ENCODE measurements around the gene HPCAL1.

Gene HPCAL1

DNA sequence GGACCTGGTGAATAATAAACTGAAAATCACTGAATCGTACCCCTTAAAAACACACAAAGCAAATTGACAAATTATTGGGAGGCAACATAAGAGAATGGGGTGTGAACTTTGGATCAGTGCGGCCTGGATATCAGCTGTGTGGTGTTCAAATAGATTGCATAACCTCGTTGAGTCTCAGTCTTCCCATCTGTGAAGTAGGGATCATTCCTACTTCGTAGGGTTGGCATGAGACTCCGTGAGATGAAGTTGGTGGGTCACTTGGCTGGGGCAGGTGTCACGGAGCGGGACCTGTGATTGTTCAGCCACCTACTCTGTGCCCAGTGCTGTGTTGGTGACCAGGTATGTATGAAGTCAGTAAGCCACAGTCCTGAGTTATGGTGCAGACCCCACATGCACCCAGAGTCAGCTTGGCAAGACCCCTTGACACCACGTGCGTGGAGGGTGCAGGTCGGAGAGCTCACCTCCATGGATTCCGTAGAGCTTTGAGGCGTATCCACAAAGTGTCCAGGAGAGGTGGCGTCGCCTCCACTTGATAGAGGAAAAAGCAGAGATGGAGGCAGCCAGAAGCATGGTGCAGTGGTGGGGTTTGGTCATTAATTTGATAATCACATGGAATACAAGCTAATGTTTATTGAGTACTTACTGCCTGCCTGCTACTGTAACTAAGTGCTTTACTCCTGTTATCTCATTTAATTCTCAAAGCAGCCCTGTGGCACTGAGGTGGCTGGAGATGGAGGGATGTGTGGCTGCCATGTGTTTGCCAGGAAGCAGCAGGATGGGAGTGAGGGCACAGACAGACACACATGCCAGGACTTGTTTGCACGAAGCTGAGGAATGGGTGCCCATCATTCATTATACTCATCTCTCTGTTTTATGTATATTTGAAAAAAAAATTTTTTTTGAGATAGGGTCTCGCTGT lies 35.8 kb downstream of the HPCAL1 start:
- no peak for DNase-seq

DNA sequence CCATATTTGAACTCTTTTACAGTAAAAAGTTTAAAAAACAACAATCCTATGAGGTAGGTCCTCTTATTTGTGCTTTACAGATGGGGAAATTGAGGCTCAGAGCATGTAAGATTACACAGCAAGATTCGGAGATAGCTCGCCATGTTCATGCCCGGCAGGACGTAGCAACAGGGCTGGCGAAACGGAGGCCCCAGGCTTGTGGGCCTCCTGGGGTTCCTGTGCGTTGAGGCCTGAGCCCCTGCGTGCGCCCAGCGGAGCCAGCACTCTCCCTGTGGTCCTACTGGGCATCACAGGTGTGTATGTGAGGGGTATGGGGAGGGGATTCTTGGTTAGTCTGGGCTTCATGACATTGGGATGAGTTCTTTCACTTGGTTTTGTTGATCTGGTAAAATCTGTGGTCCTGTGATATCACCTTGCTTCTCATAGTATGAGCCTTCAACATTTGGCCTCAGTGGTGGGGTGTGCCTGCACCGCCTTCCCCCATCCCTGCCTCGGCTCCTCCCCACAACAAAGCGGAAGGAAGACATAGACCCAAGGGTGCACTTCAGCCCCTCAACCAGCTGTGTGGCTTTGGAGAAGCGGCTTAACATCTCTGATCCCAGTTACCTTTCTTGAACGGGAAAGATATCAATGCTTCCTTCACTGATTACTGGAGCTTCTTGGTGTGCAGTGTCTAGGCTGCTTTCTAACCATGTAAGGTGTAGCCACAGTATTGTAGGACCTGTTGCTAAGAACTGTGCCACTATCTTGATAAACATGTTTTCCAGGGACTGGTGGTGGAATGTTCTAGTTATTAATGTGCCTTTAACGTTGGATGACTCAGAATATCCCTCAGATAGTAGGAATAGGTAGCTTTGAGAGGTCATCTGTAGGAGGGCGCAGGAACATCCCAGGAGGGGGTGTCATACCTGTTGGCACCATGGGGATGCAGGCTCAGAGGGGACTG lies 37.2 kb downstream of the HPCAL1 start:
- DNase-seq: no peak

DNA sequence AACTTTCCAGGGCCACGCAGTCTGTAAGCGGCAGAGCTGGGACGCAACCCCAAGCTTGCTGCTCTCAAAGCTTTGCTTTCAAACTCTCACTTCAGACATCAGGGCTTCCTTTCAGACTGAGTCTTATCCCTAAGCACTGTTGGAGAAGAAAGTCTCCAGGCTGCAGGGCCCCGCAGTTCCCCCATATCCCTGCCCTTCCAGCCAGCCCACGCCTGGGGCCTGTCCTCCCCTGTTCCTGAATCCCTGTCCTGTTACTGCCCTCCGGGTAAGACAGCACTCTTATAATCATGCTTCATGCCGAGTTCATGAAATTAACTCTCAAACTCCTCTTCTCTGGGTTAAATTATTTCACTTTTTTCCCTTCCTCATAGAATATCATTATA lies 37.9 kb downstream of the HPCAL1 start:
- DNase-seq: no peak

DNA sequence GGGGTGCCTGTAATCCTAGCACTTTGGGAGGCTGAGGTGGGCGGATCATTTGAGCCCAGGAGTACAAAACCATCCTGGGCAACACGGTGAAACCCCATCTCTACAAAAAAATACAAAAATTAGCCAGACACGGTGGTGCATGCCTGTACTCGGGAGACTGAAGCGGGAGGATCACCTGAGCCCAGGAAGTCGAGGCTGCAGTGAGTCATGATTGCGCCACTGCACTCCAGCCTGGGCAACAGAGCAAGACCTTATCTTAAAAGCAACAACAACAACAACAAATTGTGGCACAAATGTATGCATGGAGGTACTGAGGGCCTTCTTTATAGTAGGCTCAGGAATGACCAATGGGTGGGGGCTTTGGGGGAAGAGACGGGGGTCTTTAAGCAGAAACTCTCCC lies 38.5 kb downstream of the HPCAL1 start:
- DNase-seq: no peak

DNA sequence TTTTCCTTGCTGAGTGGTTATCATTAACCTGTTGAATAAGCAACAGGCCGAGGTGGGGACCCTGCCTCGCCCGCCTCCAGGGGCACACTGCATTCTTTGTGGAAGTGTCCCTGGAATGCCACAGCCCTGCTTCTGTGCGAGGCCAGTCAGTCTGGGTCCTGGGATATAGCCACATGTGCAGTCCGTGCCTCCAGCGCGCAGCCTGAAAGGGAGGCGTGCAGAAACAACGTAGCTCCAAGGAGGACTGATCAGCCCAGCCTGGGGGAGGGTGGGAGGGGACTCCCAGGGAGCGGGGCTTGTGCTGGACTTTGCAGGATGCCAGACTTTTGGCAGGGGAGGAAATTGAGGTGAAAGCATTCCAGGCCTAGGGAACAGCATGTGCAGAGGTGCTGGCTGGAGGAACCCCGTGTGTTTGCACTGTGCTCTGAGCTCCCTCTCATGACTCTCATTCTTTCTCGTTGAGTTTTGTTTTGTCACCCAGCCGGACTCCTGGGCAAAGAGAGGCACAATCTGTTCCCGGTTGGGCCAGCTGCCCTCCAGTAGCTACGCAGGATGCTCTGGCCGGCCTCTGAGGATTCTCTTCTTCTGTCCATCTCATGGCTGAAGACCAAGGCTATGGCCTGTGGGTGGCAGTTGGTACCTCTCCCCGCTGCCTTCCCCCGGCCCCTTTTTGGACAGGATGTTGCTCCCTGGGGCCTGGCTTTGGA lies 39.7 kb downstream of the HPCAL1 start:
- no peak for DNase-seq

DNA sequence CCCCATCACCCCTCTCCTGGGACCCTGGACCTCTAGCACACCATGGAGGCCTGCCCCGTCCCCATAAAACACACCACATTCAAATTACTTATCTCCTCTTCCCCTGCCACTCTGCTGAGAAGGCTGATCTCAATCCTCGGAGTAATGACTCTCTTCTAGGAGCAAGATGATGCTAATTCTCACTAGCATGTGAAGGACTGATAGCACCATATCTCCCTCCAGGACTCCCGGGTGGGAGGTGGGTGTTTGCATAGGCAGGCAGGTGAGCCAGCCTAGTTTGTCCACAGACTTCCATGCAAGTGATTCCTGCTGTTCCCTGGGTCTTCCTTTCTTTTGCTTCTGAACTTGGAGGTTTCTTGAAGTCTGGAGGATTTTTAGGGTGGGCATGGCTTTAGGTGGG lies 40.5 kb downstream of the HPCAL1 start:
- no peak for DNase-seq

DNA sequence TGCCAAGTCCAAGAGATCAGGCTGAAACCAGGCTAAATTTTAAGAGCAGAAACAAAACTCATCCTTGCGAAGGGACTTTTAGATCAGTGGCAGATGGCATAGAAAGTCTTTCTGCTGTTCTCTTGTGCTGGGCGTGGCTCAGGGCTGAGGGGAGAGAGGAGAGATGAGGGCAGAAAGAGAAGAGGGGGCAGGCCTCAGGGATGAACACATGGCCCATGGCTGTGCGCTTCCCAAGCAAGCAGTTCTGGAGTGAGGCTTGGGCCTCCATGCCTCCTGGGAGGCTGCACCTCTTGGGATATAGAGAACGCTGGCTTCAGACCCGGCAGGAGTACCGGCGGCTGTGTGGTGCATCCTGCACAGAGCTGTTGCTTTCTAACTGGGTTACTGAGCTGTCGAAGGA lies 41.0 kb downstream of the HPCAL1 start:
- no peak for DNase-seq

DNA sequence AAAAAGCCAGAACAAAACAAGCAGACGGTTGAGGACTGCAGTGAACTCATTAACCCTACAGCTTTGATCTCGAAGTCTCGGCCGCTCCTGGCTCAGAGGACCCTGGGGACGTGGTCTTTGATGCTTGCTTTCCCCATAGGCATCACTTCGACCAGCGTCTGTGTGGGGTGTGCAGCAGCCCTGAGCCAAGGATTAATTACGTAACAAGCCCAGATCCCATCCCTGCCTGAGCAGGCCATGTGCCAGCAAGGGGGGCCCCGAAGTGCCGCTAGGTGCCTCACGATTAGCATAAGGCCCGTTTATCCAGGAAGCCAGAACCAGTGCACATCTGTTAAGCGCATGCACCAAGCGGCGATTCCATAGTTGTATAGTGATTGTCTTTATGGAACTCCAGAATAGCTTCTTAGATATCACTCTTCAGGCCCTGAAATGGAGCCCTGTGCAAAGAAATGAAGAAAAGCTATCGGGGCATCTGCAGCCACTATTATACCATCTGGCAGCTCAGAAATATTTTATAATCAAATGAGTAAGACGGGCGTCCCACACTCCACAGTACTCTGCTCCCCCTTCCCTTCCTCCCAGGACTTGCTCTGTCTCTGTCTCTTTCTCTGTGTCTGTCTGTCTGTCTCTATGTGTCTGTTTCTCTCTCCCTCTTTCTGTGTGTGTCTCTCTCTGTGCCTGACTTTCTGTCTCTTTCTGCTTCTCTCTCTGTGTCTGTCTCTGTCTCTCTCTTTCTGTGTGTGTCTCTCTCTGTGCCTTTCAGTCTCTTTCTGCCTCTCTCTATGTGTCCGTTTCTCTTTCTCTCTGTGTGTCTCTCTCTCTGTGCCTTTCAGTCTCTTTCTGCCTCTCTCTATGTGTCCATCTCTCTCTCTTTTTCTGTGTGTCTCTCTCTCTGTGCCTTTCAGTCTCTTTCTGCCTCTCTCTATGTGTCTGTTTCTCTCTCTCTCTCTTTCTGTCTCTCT lies 41.7 kb downstream of the HPCAL1 start:
- no peak for DNase-seq

DNA sequence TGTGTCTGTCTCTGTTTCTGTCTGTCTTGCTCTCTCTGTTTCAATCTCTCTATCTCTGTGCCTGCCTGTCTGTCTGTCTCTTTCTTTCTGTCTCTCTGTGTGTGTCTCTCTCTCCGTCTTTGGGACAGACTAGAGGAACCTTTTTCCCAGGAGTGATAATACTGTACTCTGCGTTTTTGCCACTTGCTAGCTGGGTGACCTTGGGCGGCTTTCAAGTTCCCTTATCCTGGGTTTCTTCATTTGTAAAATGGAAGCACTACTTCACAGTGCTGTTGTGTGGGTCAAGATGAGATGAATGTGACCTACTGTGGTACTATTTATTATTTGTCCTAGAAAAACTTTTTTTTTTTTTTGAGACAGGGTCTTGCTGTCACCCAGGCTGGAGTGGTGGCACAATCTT lies 42.4 kb downstream of the HPCAL1 start:
- peak; percentile 42 to 46 (median 44) for DNase-seq

DNA sequence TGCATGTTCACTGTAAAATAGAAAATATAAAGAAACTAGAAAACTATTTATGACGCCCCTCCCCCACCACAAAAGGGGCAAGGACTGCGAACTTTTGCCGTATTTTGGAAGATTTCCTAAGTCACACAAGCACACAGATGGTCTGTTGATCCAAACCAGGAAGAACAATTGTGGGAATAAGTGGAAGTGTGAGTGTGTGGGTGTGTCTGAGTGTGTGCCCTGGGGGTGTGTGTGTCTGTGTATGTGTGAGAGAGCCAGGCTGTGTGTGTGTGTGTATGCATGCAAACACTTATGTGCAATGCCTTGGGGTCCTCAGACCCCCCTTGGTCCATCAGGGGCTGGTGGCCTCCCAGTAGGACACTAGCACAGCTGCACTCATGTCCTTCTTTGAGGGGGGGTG lies 43.1 kb downstream of the HPCAL1 start:
- no peak for DNase-seq

DNA sequence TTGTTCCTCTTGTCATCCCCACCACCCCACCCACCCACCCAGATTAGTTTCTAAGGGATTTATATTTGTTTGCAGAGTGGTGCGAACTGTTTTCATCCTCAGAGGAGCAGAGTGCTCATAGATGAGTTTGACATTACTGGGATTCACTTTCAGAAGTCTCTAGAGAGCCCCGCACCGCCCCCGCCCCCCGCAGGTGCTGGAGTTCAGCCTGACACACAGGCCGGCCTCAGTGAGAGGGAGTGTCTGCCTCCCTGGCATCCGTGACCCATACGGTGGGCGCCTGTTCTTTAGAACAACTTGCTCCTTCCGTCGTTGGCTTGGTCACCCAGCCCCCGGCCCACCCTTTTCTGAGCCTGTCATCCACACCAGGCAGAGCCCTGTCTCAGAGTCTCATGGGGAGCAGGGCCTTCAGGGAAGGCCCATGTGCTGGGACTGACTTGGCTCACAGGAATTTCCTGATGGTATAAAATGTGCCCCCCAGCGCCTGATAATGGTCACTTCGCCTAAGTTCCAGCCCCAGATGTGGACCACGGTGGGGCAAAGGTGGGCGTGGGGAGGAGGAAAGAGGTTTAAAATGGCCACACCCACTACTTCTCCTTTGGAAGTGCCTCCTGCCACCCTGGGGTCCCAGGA lies 44.3 kb downstream of the HPCAL1 start:
- DNase-seq: no peak

DNA sequence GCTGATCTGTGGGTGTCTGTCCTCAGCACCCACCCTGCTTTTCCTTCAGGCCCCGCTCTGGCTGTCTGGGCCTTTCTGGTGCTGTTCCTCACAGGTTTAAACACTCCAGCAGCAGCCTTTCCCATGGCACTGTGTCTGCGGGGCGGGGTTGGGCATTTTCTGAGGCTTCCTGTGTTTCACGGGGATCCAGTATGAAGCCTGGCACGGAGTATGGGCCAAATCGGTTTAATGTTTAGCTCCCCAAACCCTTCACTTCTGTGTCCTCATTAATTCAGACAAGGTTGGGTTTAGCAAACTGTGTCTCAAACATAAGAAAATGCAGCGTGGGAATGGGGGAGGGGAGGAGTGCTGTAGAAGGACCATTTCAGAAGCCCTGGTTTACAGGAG lies 44.9 kb downstream of the HPCAL1 start:
- no peak for DNase-seq

DNA sequence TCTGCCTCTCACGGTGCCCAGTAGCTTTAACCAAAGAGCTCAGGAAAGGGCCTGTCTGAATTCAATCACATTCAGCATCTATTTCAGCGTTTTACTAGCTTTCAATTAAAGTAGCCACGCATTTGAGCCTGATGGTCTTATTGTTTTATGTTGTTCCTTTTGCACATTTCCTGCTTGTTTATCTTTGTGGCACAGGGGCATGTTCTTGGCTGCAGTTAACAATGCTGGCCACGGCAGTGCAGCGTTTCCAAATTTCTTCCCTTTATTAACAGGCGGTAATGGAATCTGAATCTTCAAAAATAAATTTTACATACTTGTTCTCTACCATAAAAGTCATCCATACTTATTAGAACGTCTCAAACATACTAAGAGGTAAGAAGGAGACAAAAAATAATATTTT lies 46.2 kb downstream of the HPCAL1 start:
- DNase-seq: no peak

DNA sequence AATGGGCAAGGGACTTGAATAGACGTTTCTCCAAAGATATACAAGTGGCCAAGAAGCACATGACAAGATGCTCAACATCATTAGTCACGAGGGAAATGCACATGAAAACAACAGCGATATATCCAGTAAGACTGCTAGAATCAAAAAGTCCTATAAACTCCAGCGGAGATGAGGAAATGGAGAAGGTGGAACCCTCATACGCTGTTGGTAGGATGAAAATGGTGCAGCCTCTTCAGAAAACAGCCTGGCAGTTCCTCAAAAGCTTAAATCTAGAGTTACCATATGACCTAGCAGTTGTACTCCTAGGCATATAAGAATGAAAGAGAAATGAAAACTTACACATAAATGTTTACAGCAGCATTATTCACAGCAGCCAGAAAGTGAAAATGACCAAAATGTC lies 48.1 kb downstream of the HPCAL1 start:
- DNase-seq: peak; percentile 81 to 95 (median 84)

DNA sequence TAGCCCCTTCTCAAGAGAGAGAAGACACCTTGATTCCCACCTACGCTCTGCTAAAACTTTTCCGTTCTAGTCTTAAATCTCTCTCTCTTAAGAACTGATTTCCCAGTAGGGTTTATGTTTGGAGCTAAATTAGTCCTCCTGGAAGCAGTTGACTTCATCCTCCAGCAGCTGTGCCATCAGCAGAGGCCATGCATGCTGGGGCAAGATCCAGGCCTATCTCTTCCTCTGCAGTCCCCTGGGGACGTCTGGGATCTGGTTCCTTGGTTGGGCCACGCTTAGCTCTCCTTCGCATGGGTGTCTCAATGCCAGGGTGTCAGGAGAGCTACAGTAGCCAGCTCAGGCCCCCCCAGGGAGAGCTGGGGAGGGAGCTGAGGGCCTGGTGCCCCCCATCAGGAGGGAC lies 49.7 kb downstream of the HPCAL1 start:
- DNase-seq: no peak

DNA sequence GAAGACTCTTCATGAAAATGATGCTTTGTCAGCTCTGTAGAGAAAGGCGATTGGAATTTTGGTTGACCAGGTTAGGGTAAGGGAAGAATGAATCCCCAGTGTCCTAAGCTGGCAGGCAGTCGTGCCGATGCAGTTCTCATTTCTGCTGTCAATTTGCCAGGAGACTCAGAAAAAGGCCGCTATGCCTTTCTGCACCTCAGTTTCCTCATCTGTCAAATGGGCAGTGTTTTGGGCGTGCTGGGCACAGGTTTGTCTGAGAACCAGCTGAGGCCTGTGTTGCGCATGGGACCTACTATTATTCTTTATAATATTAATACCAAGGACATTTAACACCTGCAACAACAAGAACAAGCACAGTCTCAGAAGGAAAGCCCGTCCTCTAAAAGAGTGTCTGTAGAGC lies 50.3 kb downstream of the HPCAL1 start:
- DNase-seq: no peak

DNA sequence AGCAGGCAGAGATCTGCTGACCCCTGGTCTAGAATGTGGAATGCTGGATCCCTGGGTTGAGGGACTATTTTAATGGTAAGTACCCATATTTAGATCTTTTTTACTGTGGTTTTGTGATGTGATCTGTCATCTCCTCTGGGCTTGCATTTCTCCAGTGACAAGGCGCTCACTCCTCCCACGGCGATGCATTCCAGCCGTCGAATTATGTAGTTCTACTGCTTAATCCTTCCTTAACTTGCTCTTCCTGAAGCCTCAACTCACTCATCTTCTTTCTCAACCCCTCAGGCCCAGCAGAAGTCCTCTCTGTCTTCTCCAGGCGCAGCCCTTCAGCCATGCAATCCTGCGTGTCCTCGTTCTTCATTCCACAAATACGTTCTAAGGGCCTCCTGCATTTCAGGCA lies 51.2 kb downstream of the HPCAL1 start:
- DNase-seq: no peak

DNA sequence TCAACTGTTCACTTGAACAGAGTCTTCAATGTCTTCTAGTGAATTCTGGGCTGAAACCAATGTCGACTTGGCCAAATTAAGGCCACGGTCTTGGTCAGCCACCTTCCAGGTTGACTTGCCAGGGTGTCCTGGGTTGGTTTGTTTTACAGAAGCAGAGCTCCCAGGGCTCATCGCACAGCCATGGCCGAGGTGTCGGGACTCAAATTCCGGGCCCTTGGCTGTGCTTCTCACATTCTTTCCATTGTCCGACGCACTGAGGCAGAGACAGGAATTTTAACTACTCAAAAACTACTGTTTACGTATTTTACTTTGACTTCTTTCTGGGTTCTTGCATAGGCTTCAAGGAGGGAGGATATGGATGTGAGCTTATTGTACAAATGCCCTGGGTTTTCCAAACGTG lies 51.7 kb downstream of the HPCAL1 start:
- no peak for DNase-seq

DNA sequence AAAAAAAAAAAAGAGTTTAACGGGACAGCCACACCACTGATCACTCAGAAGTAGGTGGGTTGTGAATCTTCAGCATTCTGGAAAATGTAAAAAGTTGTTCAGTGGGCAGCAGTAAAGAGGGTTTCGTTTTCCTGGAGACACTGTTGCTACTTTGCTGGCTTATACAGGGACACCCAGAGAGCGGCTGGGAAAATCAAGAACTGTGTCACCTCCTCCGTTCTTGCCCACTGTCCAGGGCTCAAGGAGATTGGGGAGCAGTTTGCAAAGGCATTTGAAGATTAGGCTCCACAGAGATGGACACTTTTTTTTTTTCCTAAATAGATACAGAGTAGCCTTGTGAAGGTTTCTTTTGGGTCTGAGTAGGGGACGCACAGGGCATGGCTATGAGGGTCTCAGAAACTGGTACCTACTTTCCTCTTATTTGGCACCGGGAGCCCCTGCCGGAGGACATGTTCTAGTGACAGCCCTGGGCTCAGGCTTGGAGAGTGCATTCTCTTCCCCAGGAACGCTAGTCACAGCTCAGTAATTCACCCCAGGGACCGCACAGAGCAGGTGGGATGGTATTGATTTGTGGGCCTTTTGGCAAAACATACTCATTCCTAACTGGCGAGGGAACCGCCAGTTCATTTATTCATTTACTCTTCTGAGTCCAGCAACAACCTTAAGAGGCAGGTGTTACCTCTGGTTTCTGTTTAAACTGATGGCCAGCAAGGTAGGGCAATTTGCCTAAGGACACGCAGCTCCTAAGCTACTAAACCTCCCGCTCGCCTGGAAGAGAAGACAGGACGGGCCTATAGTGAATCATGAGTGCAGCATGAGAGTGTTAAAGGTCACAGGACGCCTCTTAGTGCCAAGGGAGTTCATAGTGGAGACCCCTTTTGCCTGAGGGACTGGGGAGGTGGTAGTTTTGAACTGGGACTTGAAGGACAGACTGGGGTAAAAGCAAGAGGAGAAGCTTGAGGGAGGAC lies 53.1 kb downstream of the HPCAL1 start:
- no peak for DNase-seq

DNA sequence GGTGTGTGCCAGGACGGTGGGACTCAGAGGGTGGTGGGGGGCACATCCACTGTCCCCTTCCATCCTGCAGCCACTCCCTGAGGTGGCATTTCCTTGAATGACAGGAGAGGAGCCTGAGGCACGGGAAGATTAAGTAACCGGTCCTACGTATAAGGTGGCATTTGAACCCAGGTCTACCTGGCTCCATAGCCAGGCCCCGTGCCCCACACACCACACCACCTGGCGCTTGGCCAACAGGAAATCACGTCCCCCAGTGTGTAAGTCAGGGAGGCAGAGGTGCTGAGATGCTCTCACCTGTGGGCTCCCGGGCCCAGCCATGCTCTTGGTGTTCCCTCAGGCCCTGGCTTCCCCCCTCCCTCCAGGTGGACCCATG lies 53.7 kb downstream of the HPCAL1 start:
- DNase-seq: no peak

Measured in suppressor macrophage treated with lipopolysaccharide for 1 hour (primary cell).